ENCODE results near the gene QPRT. TPM values are rescaled to one million over a fixed set of nuclear protein-coding genes. Genes with fewer than 3 reads are reported as not detected.
"Not testable (repeated sequence)": the region's sequence is repeated elsewhere in the genome, so short reads cannot be mapped to it uniquely, and the experiment has no call there.

The QPRT gene
- total RNA-seq, 2 donors from 2014 or later, result 8.3 to 11.1 TPM

DNA sequence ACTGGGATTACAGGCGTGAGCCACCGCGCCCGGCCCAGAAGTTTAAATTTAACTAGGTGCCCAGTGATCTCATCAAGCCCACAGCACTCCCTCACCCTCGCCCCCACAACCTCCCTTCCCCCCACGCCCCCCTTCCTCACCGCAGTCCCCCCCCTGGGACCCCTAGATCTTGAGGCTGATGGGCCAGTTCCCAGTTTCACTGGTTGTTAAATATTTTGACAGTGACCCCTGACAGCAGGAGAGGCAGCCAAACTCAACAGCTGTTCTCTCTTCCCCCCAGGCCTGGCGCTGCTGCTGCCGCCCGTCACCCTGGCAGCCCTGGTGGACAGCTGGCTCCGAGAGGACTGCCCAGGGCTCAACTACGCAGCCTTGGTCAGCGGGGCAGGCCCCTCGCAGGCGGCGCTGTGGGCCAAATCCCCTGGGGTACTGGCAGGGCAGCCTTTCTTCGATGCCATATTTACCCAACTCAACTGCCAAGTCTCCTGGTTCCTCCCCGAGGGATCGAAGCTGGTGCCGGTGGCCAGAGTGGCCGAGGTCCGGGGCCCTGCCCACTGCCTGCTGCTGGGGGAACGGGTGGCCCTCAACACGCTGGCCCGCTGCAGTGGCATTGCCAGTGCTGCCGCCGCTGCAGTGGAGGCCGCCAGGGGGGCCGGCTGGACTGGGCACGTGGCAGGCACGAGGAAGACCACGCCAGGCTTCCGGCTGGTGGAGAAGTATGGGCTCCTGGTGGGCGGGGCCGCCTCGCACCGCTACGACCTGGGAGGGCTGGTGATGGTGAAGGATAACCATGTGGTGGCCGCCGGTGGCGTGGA lies 15.6 kb downstream of the QPRT start:
- no peaks in the 10 kb centered on the region for H3K4me1 ChIP-seq (replicated peaks)
- TF ChIP-seq CTCF (IDR thresholded peaks at IDR 0.05) (no peak), POLR2A (IDR thresholded peaks at IDR 0.05) (no peak), POLR2AphosphoS5 (IDR thresholded peaks at IDR 0.05) (no peak)
- WGBS, result 64% methylated on average over 29 of the region's 41 CpGs
- no peak for DNase-seq (ENCODE audit: low spot score)
- no peak overlapping the region for H3K4me3 ChIP-seq
- no peak overlapping the region for H3K27ac ChIP-seq
- no peaks in the 10 kb centered on the region for H3K27me3 ChIP-seq (replicated peaks; ENCODE audit: insufficient read depth)
- no peaks in the 10 kb centered on the region for H3K36me3 ChIP-seq
- intact Hi-C loops (cut with DNase I), result loop anchor here (10.0 kb wide), 1 partner anchor 330 kb away; the partner anchor contains the start of gene C16orf92
- H3K9me3 ChIP-seq, result no peaks in the 10 kb centered on the region

- H3K36me3 ChIP-seq; DNase-seq (ENCODE audit: low spot score); H3K9me3 ChIP-seq; H3K27ac ChIP-seq; H3K27me3 ChIP-seq (replicated peaks; ENCODE audit: insufficient read depth); H3K4me1 ChIP-seq (replicated peaks); H3K4me3 ChIP-seq: not testable (repeated sequence)
- WGBS, result 96% methylated on average over 3 of the region's 3 CpGs
- intact Hi-C loops (cut with DNase I), result loop anchor here (10.0 kb wide), 1 partner anchor 329 kb away; the partner anchor contains the start of gene C16orf92
Measured at GRCh38 chr16:29695675-29696074, 16.7 kb downstream of the QPRT start.

DNA sequence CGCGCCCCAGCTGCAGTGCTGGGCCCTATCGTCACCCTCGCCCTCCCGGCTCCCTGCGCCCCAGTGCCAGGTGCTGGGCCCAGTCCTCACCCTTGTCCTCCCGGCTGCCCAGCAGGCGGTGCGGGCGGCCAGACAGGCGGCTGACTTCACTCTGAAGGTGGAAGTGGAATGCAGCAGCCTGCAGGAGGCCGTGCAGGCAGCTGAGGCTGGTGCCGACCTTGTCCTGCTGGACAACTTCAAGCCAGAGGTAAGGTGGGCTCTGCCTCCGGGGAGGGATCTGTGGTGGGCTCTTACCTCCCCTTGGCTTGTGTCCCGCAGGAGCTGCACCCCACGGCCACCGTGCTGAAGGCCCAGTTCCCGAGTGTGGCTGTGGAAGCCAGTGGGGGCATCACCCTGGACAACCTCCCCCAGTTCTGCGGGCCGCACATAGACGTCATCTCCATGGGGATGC lies 17.9 kb downstream of the QPRT start:
- Histone ChIP-seq H3K36me3 (no peaks in the 10 kb centered on the region), H3K9me3 (no peaks in the 10 kb centered on the region), H3K4me3 (no peak overlapping the region), H3K4me1 (replicated peaks) (no peaks in the 10 kb centered on the region), H3K27ac (no peak overlapping the region), H3K27me3 (replicated peaks; ENCODE audit: insufficient read depth) (no peaks in the 10 kb centered on the region)
- TF ChIP-seq POLR2AphosphoS5 (IDR thresholded peaks at IDR 0.05) (no peak), POLR2A (IDR thresholded peaks at IDR 0.05) (no peak), CTCF (IDR thresholded peaks at IDR 0.05) (no peak)
- WGBS, result 92% methylated on average over 21 of the region's 21 CpGs
- no peak for DNase-seq (ENCODE audit: low spot score)
- intact Hi-C loops (cut with DNase I), result loop anchor here (10.0 kb wide), 1 partner anchor 328 kb away; the partner anchor contains the start of gene C16orf92

- no peak for DNase-seq (ENCODE audit: low spot score)
- Histone ChIP-seq H3K27me3 (replicated peaks; ENCODE audit: insufficient read depth) (no peaks in the 10 kb centered on the region), H3K9me3 (no peaks in the 10 kb centered on the region), H3K4me3 (no peak overlapping the region), H3K4me1 (replicated peaks) (no peaks in the 10 kb centered on the region), H3K36me3 (no peaks in the 10 kb centered on the region), H3K27ac (no peak overlapping the region)
- 100% methylated on average over 7 of the region's 7 CpGs for WGBS
- intact Hi-C loops (cut with DNase I), result loop anchor here (10.0 kb wide), 1 partner anchor 327 kb away; the partner anchor contains the start of gene C16orf92
- TF ChIP-seq POLR2AphosphoS5 (IDR thresholded peaks at IDR 0.05), result no peak
- TF ChIP-seq CTCF (IDR thresholded peaks at IDR 0.05), result no peak
Measured at GRCh38 chr16:29697391-29697790, 18.4 kb downstream of the QPRT start.

DNA sequence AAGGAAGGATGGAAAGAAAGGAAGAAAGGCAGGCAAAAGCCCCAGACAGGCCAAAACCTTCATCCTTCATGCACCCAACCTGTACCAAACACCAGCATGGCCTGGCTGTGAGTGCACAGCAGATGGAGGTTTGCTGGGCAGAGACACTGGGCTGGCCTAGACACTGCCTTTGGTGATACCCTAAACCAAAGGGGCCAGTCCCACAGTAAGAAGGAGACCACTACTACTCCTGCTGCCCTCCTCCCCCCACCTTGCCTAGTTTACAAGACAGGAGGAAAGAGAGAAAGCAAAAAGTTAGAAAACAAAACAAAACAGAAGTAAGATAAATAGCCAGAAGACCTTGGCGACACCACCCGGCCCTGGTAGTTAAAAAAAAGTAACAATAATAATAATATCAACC lies 19.1 kb downstream of the QPRT start:
- H3K9me3 ChIP-seq, result no peaks in the 10 kb centered on the region
- no peaks in the 10 kb centered on the region for H3K4me1 ChIP-seq (replicated peaks)
- no peak for DNase-seq (ENCODE audit: low spot score)
- H3K27ac ChIP-seq, result no peak overlapping the region
- H3K4me3 ChIP-seq, result no peak overlapping the region
- no peaks in the 10 kb centered on the region for H3K27me3 ChIP-seq (replicated peaks; ENCODE audit: insufficient read depth)
- TF ChIP-seq CTCF (IDR thresholded peaks at IDR 0.05) (no peak), POLR2AphosphoS5 (IDR thresholded peaks at IDR 0.05) (no peak), POLR2A (IDR thresholded peaks at IDR 0.05) (no peak)
- 78% methylated on average over 2 of the region's 2 CpGs for WGBS
- H3K36me3 ChIP-seq, result no peaks in the 10 kb centered on the region
- intact Hi-C loops (cut with DNase I), result loop anchor here (10.0 kb wide), 1 partner anchor 327 kb away; the partner anchor contains the start of gene C16orf92
